H4 (cell line): ENCODE data around the gene AVPI1. TPM values are rescaled to one million over a fixed set of nuclear protein-coding genes. Genes with fewer than 3 reads are reported as not detected.
"Not testable (repeated sequence)": the region's sequence is repeated elsewhere in the genome, so short reads cannot be mapped to it uniquely, and the experiment has no call there.

Experiments
- DNase-seq: peaks from one replicate; pipeline ENCODE4 v3.0.0-alpha.2; 2015; ENCODE audit warnings: low spot score
- total RNA-seq: library from RNA; depleted of rRNA; stranded (reverse); fragments of >200 nt; shearing (Covaris generic); gene quantifications from 2 replicates; pipeline ENCODE4 v1.2.3, GENCODE V29; 2014; rRNA removed

AVPI1 gene
- total RNA-seq, 1 experiment from 2014 or later: 32.1 TPM

DNA sequence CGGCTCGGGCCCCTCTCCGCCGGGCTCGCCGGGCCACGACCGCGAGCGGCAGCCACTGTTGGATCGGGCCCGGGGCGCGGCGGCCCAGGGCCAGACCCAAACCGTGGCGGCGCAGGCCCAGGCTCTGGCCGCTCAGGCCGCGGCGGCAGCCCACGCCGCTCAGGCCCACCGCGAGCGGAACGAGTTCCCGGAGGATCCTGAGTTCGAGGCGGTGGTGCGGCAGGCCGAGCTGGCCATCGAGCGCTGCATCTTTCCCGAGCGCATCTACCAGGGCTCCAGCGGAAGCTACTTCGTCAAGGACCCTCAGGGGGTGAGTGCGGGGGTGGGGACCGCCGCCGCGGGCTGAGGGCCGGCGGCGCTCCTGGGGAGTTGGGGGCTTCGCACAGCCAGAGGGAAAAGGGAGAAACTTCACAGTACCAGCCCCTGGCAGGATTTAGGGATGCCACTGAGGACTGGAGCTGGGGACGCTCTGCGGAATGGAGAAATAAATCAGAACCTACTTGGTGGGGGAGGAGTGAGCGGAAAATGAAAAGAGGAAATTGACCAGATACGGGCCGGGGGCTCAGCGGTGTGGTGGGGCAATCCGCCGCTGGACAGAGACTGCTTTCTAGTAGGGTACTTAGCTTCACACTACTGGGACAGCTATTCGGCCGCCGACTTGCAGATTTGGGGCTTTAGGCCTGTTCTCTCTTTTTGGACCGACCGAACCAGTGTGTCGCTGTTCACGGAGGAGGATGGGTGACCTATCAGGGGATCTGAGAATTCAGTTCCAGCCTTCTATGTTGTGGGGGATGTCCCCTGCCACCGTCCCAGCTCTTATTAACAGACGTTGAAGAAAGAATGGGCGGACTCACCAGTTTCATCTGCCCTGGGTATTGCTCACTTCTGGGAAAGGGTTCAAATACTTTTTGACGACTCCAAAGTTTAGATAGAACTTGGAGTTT is 45.9 kb downstream of the AVPI1 start:
- no peak for DNase-seq

DNA sequence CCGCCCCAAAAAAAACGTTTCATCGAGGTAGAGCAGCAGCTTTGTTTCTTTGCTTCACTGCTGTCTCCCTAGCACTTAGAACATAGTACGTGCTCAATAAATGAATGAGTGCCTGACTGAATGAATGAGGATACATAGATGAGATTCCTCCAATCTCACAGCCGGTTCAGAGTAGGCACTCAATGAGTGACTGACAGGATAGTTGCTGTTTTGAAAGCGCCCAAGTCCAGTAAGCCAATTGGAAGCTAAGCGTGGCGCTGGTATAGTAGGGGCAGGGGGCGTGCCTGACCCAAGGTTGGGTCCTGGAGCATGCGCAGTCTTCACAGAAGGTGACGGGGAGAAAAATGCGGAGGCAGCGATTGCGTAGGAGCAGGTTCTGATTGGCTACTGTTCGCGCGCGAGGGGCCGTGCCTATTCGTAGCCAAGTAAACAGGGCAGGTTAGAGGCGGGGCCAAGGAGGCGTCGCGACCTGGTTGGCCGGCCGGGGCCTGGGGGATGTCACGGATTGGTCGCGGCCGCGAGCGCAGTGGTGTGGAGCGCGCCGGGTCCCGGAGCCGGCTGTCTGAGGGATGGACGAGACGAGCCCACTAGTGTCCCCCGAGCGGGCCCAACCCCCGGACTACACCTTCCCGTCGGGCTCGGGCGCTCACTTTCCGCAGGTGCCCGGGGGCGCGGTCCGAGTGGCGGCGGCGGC is 46.7 kb downstream of the AVPI1 start, which contains the start of gene PI4K2A:
PI4K2A (plus strand) TSS at position 498 of the 694 bp plus-strand sequence; CDS start at position 570, 72 bp downstream.
- DNase-seq: peak; percentile 99

DNA sequence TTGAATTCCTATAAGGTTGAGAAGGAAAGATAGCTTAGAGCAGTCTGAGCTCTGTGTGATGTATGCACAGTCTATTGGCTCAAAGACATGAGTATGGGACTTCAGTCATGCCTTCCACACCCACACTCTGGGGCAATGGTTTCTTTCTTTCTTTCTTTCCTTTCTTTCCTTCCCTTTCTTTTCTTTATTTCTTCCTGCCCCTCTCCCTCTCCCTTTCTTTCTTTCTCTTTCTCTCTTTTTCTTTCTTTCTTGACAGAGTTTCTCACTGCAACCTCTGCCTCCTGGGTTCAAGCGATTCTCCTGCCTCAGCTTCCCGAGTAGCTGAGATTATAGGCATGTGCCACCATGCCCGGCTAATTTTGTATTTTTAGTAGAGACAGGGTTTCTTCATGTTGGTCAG is 48.0 kb downstream of the AVPI1 start:
- not testable (repeated sequence) for DNase-seq

DNA sequence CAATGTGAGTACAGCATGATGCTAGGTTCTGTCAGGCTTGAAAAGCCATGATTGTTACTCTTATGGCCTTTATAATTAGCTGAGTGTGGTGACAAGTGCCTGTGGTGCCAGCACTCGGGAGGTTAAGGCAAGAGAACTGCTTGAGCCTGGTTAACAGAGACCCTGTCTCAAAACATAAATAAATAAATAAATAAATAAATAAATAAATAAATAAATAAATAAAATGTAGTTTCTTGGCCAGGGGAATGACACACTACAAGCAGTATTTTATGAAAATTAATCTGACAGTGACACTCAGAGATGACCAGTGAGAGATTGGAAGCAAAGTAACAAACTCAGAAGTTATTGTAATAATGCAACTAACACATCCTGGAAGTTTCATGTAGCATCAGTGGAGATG is 51.5 kb downstream of the AVPI1 start:
- DNase-seq: no peak

DNA sequence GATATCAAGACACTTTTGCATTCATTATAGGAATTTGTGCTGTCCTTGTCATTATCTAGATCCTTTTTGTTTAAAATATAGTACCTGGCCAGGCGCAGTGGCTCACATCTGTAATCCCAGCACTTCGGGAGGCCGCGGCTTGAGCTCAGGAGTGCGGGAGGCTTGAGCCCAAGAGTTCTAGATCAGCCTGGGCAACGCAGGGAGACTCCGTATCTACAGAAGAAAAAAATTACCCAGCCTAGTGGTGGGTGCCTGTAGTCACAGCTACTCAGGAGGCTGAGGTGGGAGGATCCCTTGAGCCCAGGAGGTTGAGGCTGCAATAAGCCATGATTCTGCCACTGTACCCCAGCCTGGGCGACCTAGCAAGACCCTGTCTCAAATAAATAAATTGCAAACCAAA is 53.1 kb downstream of the AVPI1 start:
- no peak for DNase-seq

DNA sequence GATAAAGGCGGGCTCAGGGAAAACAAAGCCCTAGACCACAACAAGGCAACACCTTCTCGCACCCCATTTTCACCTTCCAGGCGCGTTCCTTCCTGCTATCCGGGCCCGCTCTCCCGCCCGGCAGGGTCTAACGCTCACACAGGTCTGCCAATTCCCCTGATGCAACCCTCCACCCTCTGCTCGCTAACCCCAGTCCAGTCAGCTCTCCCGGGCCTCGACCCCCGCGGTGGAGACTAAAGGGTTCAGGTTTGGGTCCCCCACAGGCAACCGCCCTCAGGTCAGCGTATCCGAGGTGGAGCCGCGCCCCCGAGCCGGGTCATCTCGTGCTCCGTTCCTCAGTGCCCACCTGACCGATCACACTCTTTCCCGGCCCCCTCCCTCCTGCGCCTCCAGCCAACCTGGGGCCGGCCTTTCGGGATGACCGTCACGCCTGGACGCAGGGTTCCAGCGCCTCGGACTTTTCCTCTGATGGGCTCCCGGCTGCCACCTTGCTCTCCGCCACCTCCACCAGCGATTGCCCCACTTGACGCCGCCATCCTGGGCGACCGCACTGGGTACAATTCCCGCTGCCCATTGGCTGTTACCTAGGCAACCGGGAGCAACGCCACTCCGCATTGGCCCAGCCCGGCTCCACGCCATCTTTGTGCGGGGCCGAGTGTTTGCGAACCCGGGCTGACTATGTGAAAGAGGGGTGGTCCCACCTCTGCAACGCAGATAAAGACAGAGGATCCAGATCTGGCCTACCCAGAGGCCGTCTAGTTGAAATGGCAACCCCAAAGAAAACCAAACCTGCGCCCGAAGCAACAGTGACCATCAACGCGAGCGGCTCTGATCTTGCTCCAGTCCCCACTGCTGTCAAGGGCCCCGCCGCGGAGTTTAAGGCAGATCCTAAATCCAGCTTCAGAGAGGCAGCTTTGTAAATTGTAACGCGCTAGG is 53.8 kb downstream of the AVPI1 start, which contains the start of gene MORN4:
MORN4 (minus strand) TSS at position 552 of the 936 bp plus-strand sequence. CDS start 13,847 bp downstream, outside the sequence.
- peak; percentile 88 for DNase-seq

DNA sequence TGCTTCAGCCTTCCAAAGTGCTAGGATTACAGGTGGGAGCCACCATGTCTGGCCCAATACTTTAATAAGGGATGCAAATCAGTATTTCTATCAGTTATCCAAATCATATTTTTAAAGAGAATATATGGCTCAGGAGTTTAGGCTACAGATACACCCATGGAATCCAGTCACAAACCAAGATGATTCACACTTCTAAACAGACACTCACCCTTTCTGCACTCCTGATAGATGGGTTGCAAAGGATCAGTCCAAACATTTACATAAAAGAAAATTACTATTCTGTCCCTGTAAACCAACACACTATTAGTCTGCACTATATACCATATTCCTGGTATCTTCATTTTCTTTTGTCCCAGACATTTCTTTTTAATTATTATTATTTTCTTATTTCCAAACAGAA is 55.9 kb downstream of the AVPI1 start:
- no peak for DNase-seq

DNA sequence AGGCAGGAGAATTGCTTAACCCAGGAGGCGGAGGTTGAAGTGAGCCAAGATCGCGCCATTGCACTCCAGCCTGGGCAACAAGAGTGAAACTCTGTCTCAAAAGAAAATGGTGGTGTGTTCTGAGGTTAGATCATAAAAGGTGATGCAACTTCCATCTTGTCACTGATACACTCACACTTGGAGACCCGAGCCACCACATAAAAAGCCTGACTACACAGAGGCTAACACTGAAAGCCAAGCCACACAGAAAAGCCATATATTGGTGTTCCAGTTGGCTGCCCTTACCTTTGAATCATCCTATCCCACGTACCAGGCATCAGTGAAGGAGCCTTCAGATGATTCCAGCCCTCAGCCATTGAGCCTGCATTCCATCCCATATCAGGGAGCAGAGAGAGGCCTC is 57.8 kb downstream of the AVPI1 start:
- DNase-seq: no peak

DNA sequence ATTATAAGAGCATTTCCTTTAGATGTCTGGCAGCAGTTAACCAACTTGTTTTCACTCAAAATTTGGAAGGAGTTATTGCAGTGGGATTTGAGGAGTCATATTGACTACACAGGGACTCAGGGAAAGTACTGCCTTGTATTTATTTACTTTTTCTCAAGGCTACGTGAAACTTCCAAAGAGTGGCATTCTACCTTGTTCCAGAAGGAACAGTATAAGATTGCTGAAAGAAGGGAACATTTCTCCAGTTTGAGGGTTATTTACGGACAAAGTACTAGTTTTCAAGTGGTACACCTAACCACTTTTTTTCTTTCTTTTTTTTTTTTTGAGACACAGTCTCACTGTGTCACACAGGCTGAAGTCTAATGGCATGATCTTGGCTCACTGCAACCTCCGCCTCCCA is 58.8 kb downstream of the AVPI1 start:
- DNase-seq: no peak

DNA sequence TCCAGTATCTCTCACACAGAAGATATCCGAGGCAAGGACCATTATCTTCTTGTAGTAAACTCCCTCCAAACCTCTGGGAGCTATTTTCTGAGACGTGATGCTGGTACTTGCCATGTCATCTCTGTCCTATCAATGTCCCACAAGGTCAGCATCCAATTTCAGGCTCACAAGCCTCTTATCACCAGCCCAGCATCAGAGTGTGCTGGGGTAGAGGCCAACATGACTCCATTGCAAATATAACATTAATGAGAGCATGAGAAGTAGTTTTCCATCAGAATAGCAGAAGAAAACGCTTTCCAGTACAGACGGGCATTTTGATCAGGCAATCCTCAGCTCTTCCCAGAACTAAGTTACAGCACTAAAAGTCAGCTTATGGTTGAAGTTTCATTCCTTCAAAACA is 59.3 kb downstream of the AVPI1 start:
- DNase-seq: no peak

Other genes with a start within 250 kb of the AVPI1 start
- gene EXOSC1, start 241.2 kb downstream of the AVPI1 start, total RNA-seq: 75.0 and 87.7 TPM in 2 replicates
- gene ZDHHC16, start 241.1 kb downstream of the AVPI1 start, total RNA-seq: 38.5 and 49.4 TPM in 2 replicates
- gene MMS19, start 188.8 kb downstream of the AVPI1 start, total RNA-seq: 94.0 and 107 TPM in 2 replicates
- gene UBTD1, start 188.3 kb downstream of the AVPI1 start, total RNA-seq: 9.6 and 10.6 TPM in 2 replicates
- gene ANKRD2, start 114.5 kb downstream of the AVPI1 start, total RNA-seq: 0.15 TPM in 1 of 2 replicates, not detected in the other
- 0.97 and 1.3 TPM in 2 replicates for gene HOGA1, start 102.9 kb downstream of the AVPI1 start, total RNA-seq
- gene C10orf62, start 97.5 kb downstream of the AVPI1 start, total RNA-seq: not detected in 2 replicates
- 4.2 and 5.6 TPM in 2 replicates for gene MORN4, start 53.7 kb downstream of the AVPI1 start, total RNA-seq
- gene PI4K2A, start 46.6 kb downstream of the AVPI1 start, total RNA-seq: 10.8 and 10.9 TPM in 2 replicates
- 33.4 and 46.1 TPM in 2 replicates for gene MARVELD1, start 26.5 kb upstream of the AVPI1 start, total RNA-seq
- gene ZFYVE27, start 49.9 kb upstream of the AVPI1 start, total RNA-seq: 10.2 and 13.1 TPM in 2 replicates
- not detected in 2 replicates for gene SFRP5, start 84.8 kb upstream of the AVPI1 start, total RNA-seq
- gene GOLGA7B, start 162.6 kb upstream of the AVPI1 start, total RNA-seq: 0.04 and 0.08 TPM in 2 replicates